HG02981 (cell line): ENCODE data around the gene GABRR2.

ENCODE experiments used
- ATAC-seq: cut with Tn5 transposase; IDR thresholded peaks from one replicate; pipeline ENCODE4 v1.9.1; 2021; ENCODE audit warnings: mild to moderate bottlenecking, moderate library complexity; ENCODE audit not compliant: unreplicated experiment

Gene GABRR2

GRCh38 chr6:89315249-89315885 is at the start of gene GABRR2:
Gene GABRR2, minus strand, starts transcription at chr6:89315299. Its CDS starts 134 bp downstream, at chr6:89315165.
- no peak for ATAC-seq

GRCh38 chr6:89364586-89364985 is 49.5 kb upstream of the GABRR2 start:
- ATAC-seq = no peak

GRCh38 chr6:89361171-89361570 is 46.1 kb upstream of the GABRR2 start:
- ATAC-seq = no peak

DNA sequence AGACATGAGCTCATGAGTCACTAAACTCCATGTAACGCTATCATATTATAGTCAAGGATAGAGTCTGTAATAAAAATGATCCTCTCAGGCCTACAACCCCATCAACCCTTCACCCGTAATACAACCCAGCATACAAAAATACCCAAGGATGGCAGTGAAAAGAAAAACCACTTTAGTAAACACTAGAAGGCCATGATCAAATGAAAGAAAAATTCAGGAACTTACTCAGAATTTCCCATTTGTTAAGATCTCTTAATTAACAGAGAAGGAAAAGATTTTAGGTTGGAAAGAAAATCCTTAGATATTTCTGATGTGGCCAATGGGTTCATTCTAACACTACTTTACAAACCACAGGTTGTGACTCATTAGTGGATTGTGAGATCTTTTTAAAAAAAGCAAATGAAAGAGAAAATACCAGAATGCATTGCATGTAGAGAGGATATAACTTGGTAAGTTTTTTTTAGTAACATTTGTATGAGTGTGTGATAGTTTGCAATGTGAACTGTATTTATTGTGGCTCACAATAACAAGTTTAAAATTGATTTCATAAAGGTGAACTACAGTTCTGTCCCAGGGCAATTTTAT is 45.4 kb upstream of the GABRR2 start:
- peak; percentile 53 for ATAC-seq

GRCh38 chr6:89359561-89359960 is 44.5 kb upstream of the GABRR2 start:
- ATAC-seq = no peak

GRCh38 chr6:89357390-89357789 is 42.3 kb upstream of the GABRR2 start:
- peak; percentile 36 for ATAC-seq

- ATAC-seq = no peak
Measured at GRCh38 chr6:89356642-89357170, 41.6 kb upstream of the GABRR2 start.

GRCh38 chr6:89355511-89356194 is 40.6 kb upstream of the GABRR2 start:
- ATAC-seq = no peak

DNA sequence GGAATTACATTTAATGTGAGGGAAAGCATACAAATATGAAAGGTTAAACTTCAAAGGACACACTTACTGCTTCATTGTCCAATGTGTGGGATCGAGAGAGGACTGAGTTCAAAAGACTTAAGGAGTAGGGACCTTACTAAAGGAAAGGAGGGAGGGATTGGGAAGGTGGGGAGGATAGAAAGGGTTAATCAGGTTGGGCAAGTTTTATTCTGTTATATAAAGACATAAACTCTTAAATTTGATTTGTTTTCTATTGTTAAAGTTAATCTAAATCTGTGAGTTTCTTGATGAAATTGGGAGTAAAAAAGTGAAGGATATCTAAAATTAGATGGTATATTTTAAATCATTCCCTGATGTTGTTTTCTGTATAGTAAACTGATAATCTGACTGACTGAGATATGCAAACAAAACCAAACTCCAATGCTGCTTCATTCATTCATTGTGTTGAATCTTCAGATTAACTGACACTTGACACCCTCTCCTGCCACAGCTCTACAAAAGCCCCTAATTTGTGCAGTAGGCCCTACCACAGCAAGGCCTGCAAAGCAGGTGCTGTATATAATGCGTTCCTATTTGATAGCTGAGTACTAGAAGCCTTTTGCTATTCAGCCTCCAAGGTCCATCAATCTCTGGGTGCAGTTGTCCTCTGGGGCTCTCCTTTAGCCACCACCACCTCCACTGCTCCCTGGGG is 38.7 kb upstream of the GABRR2 start:
- ATAC-seq = no peak

DNA sequence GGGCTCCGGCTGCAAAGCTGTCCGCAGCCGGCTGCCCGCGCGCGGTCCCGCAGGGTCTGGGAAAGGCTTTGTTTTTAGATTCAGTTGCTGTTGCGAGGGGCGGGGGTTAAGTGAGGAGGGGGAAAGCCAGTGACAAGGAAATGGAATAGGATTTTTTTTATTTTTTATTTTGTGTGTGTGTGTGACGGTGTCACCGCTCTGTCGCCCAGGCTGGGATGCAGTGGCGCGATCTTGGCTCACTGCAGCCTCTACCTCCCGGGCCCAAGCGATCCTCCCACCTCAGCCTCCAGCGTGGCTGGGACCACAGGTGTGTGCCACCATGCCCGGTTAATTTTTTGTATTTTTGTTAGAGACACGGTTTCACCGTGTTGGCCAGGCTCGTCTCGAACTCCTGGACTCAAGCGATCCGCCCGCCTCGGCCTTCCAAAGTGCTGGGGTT is 38.0 kb upstream of the GABRR2 start:
- ATAC-seq = no peak

DNA sequence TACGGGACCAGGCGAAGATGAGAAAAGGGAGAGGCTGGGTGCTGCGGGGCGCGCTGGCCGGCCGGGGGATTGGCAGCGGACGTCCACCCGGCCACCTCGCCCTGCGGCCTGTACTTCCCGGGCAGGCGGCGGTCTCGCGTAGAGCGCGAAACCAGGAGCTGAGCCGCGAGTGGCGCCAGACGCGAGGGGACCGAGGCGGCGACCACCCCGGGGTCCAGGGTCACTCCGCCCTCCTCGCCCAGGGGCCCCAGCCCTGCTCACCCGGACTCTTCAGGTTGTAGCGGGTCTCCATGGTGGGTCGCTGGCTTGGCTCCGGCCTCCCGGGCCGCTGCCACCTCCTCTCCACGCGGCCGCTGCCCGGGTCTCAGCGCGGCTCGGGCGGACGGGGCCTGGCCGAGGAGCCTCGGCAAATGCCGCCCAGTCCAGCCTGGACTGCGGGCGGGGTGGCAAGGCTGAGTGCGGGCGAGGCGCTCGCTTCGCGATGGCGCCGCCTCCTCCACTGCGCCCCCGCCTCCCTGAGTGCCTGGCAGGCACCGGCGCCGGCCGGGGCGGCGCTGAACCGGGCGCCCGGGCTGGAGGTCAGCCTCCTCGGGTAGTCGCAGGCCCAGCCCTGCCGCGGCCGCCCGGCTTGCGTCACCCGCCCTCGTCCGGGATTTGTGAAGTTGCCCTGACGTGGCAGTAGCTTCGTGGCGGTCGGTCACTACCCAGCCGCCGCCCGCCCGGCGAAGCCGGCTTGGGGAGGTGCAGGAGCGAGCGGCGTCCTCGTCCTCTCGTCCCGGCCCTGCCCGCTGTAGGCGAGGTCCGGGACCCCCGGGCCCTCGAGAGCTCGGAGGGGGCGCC is 37.4 kb upstream of the GABRR2 start, which contains the start of gene UBE2J1:
Gene UBE2J1 (minus strand): TSS at position 445 of the 840 bp plus-strand sequence. CDS start 153 bp downstream, at position 292.
- ATAC-seq = peak; percentile 43

DNA sequence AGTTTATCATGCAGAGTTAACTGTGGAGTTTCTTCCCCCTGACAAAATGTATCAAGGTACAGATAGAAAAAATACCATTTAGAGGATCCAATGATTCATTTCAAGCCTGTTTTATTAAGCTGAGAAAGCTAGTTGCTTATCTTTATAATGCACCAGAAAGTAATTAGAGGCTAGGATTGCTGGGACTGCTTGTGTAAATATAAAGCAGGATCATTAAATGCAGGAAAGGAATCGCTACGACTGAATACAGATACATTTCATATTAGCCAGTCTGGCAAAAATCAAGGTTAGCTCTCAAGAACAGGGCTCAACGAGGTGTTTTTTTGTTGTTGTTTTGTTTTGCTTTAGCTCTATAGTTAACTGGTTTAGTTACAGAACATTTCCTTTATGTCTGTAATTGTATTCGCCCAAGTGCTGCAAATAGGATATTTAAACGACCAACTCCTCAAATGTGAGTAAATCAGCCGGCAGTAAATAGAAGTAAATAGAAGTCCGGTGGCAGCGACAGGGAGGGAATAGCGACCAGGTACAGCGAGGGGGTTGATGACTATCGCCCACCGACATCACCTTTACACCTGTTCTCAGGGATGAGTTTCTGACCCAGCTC is 36.7 kb upstream of the GABRR2 start:
- no peak for ATAC-seq

- ATAC-seq = peak; percentile 33
Measured at GRCh38 chr6:89350281-89350966, 35.3 kb upstream of the GABRR2 start.

GRCh38 chr6:89348372-89348771 is 33.3 kb upstream of the GABRR2 start:
- no peak for ATAC-seq

DNA sequence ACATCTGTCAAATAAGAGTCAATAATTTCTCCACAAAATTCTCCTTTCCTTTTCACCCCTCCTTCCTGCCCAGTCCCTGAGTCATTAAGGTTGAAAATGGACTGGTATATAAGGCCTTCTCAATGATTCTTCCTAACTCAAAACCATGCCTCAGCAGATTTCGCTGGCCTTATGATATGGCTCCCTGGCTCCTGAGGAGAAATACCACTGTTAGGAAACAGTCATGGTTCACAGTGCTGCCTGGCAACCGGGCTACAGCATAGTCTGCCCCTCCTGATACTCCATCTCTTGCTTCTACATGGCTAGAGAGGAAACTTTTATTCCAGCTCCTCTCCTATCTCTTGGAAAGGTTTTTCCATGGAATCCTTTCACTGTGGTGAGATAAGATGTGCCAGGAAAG is 32.7 kb upstream of the GABRR2 start:
- ATAC-seq = no peak

DNA sequence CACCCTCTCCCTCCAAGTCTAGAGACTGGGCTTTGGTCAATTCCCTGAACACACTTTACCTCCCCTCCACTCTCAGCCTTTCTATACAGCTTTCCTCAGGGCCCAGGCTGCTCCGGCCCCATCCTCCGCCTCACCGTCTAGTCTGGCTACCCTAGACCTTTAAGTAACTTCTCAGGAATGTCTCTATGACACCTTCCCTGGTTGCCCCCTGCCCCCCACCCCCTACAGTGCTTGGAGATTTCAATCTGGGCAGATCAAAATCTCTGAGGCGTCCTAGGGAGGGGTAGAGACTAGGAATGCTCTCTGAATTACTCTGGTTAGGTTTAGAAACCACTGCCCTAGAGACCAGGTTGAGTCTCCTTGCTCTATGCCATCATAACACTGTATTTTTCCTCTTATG is 31.3 kb upstream of the GABRR2 start:
- no peak for ATAC-seq

- ATAC-seq = no peak
Measured at GRCh38 chr6:89339565-89339964, 24.5 kb upstream of the GABRR2 start.

DNA sequence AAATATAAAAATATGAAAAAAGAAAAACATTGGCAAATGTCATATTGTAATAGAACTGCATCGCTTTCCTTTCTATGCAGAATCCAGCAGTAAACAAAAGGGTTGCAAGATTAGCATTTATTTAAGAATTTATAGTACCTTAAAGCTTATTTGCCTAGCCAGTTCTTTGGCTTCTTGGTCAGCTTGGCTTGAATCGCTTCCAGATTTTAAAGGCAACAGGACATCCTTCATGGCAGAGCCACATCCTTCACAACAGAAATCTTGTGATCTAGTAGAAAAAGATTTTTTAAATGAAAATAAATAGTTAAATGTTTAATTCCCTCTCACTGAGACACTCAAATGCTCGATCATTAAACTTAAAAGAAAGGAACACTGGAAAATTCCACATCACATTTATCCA is 20.1 kb upstream of the GABRR2 start:
- no peak for ATAC-seq

- no peak for ATAC-seq
Measured at GRCh38 chr6:89330910-89331309, 15.8 kb upstream of the GABRR2 start.
